ENCODE results near the gene HNRNPDL. TPM values are rescaled to one million over a fixed set of nuclear protein-coding genes. Genes with fewer than 3 reads are reported as not detected.

Gene HNRNPDL
- polyA plus RNA-seq, 3 donors: 89.8 to 294 (median 112) TPM

GRCh38 chr4:82382751-82383150, 47.5 kb downstream of the HNRNPDL start:
- H2AFZ ChIP-seq (ENCODE audit: insufficient read depth, low read depth, low read length, poor library complexity, severe bottlenecking): no peak overlapping the region
- peaks cover under 1% of the 10 kb centered on the region for H3K4me1 Mint-ChIP-seq
- no peak overlapping the region for H3K9ac ChIP-seq (ENCODE audit: insufficient read depth, low read length, poor library complexity, severe bottlenecking)
- H3K4me3 ChIP-seq (replicated peaks in 1 of 3; ENCODE audit: low read depth in 2 of 3, low read length in 3 of 3): no peak overlapping the region
- no CpG with 5 or more reads among the region's 2 CpGs for WGBS (ENCODE audit: insufficient coverage)
- H3K36me3 Mint-ChIP-seq: peaks cover under 1 to 8% of the 10 kb centered on the region in 2 donors
- peaks cover 5 to 13% of the 10 kb centered on the region in 2 donors for H3K9me3 ChIP-seq (replicated peaks in 1 of 2; ENCODE audit: control insufficient read depth in 1 of 2, insufficient read depth in 1 of 2, low read length in 2 of 2)
- H3K27me3 ChIP-seq (ENCODE audit: control insufficient read depth in 2 of 2, insufficient read depth in 2 of 2, low read length in 2 of 2): no peaks in the 10 kb centered on the region
- no peaks in the 10 kb centered on the region for H3K36me3 ChIP-seq (replicated peaks in 1 of 2; ENCODE audit: control insufficient read depth in 1 of 2, insufficient read depth in 2 of 2, low read length in 2 of 2)
- H3K4me3 Mint-ChIP-seq: no peak overlapping the region
- intact Hi-C loops (cut with micrococcal nuclease): no loop called here
- H3K4me1 ChIP-seq (ENCODE audit: control insufficient read depth in 1 of 2, insufficient read depth in 2 of 2, low read length in 2 of 2): no peaks in the 10 kb centered on the region
- H3K27ac Mint-ChIP-seq: peak overlapping the region in 2 of 7 donors; percentile 30 to 34
- peaks cover 0 to 4% (median 1%) of the 10 kb centered on the region in 3 donors for H3K27me3 Mint-ChIP-seq (ENCODE audit: low read depth in 3 of 3)
- peaks cover 1% of the 10 kb centered on the region for H3K79me2 ChIP-seq (ENCODE audit: insufficient read depth, low read length)
- no peak overlapping the region for H3K27ac ChIP-seq (ENCODE audit: low read depth in 1 of 2, low read length in 2 of 2)
- H3K9me3 Mint-ChIP-seq: peaks cover 11 to 20% (median 14%) of the 10 kb centered on the region in 7 donors
- no peaks in the 10 kb centered on the region for H4K20me1 ChIP-seq (ENCODE audit: insufficient read depth, low read length)
- no peak for TF ChIP-seq CTCF (IDR thresholded peaks at IDR 0.05)
- H3K4me2 ChIP-seq (replicated peaks; ENCODE audit: extremely low read depth, low read length, poor library complexity, severe bottlenecking): no peak overlapping the region
- no peak for DNase-seq

GRCh38 chr4:82381661-82382296, 48.5 kb downstream of the HNRNPDL start:
- no CpG with 5 or more reads among the region's 2 CpGs for WGBS (ENCODE audit: insufficient coverage)

More at GRCh38 chr4:82381661-82382296, 48.5 kb downstream of the HNRNPDL start:
- H3K27me3 ChIP-seq (ENCODE audit: control insufficient read depth in 2 of 2, insufficient read depth in 2 of 2, low read length in 2 of 2): no peaks in the 10 kb centered on the region
- no peak overlapping the region for H3K9ac ChIP-seq (ENCODE audit: insufficient read depth, low read length, poor library complexity, severe bottlenecking)
- H3K4me1 ChIP-seq (ENCODE audit: control insufficient read depth in 1 of 2, insufficient read depth in 2 of 2, low read length in 2 of 2): no peaks in the 10 kb centered on the region
- H3K27ac Mint-ChIP-seq: no peak overlapping the region
- intact Hi-C loops (cut with micrococcal nuclease): no loop called here
- no peak overlapping the region for H3K4me3 ChIP-seq (replicated peaks in 1 of 3; ENCODE audit: low read depth in 2 of 3, low read length in 3 of 3)
- H3K4me3 Mint-ChIP-seq: no peak overlapping the region
- no peaks in the 10 kb centered on the region for H4K20me1 ChIP-seq (ENCODE audit: insufficient read depth, low read length)
- peaks cover 2% of the 10 kb centered on the region for H3K4me1 Mint-ChIP-seq
- peaks cover 11% of the 10 kb centered on the region for H3K79me2 ChIP-seq (ENCODE audit: insufficient read depth, low read length)
- no peak overlapping the region for H3K27ac ChIP-seq (ENCODE audit: low read depth in 1 of 2, low read length in 2 of 2)
- H3K4me2 ChIP-seq (replicated peaks; ENCODE audit: extremely low read depth, low read length, poor library complexity, severe bottlenecking): no peak overlapping the region
- peaks cover 11 to 20% (median 14%) of the 10 kb centered on the region in 7 donors for H3K9me3 Mint-ChIP-seq
- peaks cover 4 to 11% of the 10 kb centered on the region in 2 donors for H3K36me3 Mint-ChIP-seq
- no peak overlapping the region for H2AFZ ChIP-seq (ENCODE audit: insufficient read depth, low read depth, low read length, poor library complexity, severe bottlenecking)
- DNase-seq: no peak
- no peaks in the 10 kb centered on the region for H3K36me3 ChIP-seq (replicated peaks in 1 of 2; ENCODE audit: control insufficient read depth in 1 of 2, insufficient read depth in 2 of 2, low read length in 2 of 2)
- peaks cover 0 to 4% (median 1%) of the 10 kb centered on the region in 3 donors for H3K27me3 Mint-ChIP-seq (ENCODE audit: low read depth in 3 of 3)
- H3K9me3 ChIP-seq (replicated peaks in 1 of 2; ENCODE audit: control insufficient read depth in 1 of 2, insufficient read depth in 1 of 2, low read length in 2 of 2): peaks cover 5 to 13% of the 10 kb centered on the region in 2 donors
- no peak for TF ChIP-seq CTCF (IDR thresholded peaks at IDR 0.05)
